ENCODE results near the gene PRH2.

The PRH2 gene

GRCh38 chr12:10928746-10929286, at the start of gene PRH2:
Gene PRH2, plus strand, starts transcription at chr12:10929236. Its CDS starts 38 bp downstream, at chr12:10929274.
- DNase-seq (ENCODE audit: low read depth), result no peak

GRCh38 chr12:10884086-10884725, 44.8 kb upstream of the PRH2 start, which contains the start of gene PRH1:
Gene PRH1, minus strand, starts transcription at chr12:10884255. Its CDS starts 38 bp downstream, at chr12:10884217.
- DNase-seq (ENCODE audit: low read depth), result no peak

- DNase-seq (ENCODE audit: low read depth), result no peak
Observed at GRCh38 chr12:10889226-10889625, 39.8 kb upstream of the PRH2 start.

- no peak for DNase-seq (ENCODE audit: low read depth)
Observed at GRCh38 chr12:10891937-10892336, 37.1 kb upstream of the PRH2 start.

- no peak for DNase-seq (ENCODE audit: low read depth)
Observed at GRCh38 chr12:10896854-10897253, 32.2 kb upstream of the PRH2 start.

- DNase-seq (ENCODE audit: low read depth), result no peak
Observed at GRCh38 chr12:10900530-10900929, 28.5 kb upstream of the PRH2 start.

- DNase-seq (ENCODE audit: low read depth), result no peak
Observed at GRCh38 chr12:10900972-10901371, 28.1 kb upstream of the PRH2 start.

GRCh38 chr12:10901427-10901826, 27.6 kb upstream of the PRH2 start:
- no peak for DNase-seq (ENCODE audit: low read depth)

- DNase-seq (ENCODE audit: low read depth), result no peak
Observed at GRCh38 chr12:10904686-10905085, 24.4 kb upstream of the PRH2 start.

- DNase-seq (ENCODE audit: low read depth), result no peak
Observed at GRCh38 chr12:10909462-10909861, 19.6 kb upstream of the PRH2 start, which contains the start of gene TAS2R13. Gene TAS2R13, minus strand, starts transcription at chr12:10909562. Its CDS starts 264 bp downstream, at chr12:10909298.

GRCh38 chr12:10910380-10910779, 18.7 kb upstream of the PRH2 start:
- no peak for DNase-seq (ENCODE audit: low read depth)

GRCh38 chr12:10919809-10920208, 9.2 kb upstream of the PRH2 start:
- no peak for DNase-seq (ENCODE audit: low read depth)

GRCh38 chr12:10926269-10926668, 2.8 kb upstream of the PRH2 start:
- no peak for DNase-seq (ENCODE audit: low read depth)

- no peak for DNase-seq (ENCODE audit: low read depth)
Observed at GRCh38 chr12:10936506-10936905, 7.5 kb downstream of the PRH2 start.

- DNase-seq (ENCODE audit: low read depth), result no peak
Observed at GRCh38 chr12:10939163-10939562, 10.1 kb downstream of the PRH2 start, which contains the start of gene TAS2R14. Gene TAS2R14, minus strand, starts transcription at chr12:10939263. Its CDS starts 56 bp downstream, at chr12:10939207.

GRCh38 chr12:10940389-10940788, 11.4 kb downstream of the PRH2 start:
- DNase-seq (ENCODE audit: low read depth), result no peak

- no peak for DNase-seq (ENCODE audit: low read depth)
Observed at GRCh38 chr12:10941369-10941768, 12.3 kb downstream of the PRH2 start.

GRCh38 chr12:10941916-10942607, 13.0 kb downstream of the PRH2 start:
- no peak for DNase-seq (ENCODE audit: low read depth)

GRCh38 chr12:10943167-10943566, 14.1 kb downstream of the PRH2 start:
- DNase-seq (ENCODE audit: low read depth), result no peak

GRCh38 chr12:10952645-10953044, 23.6 kb downstream of the PRH2 start:
- DNase-seq (ENCODE audit: low read depth), result no peak

GRCh38 chr12:10956085-10956484, 27.0 kb downstream of the PRH2 start:
- DNase-seq (ENCODE audit: low read depth), result no peak

- no peak for DNase-seq (ENCODE audit: low read depth)
Observed at GRCh38 chr12:10957741-10958140, 28.7 kb downstream of the PRH2 start.

GRCh38 chr12:10959804-10960203, 30.8 kb downstream of the PRH2 start:
- DNase-seq (ENCODE audit: low read depth), result no peak
